Neural progenitor cell (in vitro differentiated cells): ENCODE data around the gene BMPER.

ENCODE experiments used
- CTCF ChIP-seq: fragments of 200-600 bp; sonication (generic); IDR thresholded peaks from 2 replicates; pipeline ENCODE4 v1.5.1; 2017; ENCODE audit warnings: antibody characterized with exemption, mild to moderate bottlenecking
- EZH2phosphoT487 ChIP-seq: fragments of 200-600 bp; sonication (generic); IDR thresholded peaks from 2 replicates; pipeline ENCODE4 v1.6.1; 2017; ENCODE audit warnings: antibody characterized with exemption

- TF ChIP-seq CTCF (no peak), EZH2phosphoT487 (no peak)
These were observed 21.2 kb downstream of the BMPER start for GRCh38 chr7:33926535-33926934.
